HepG2 (cell line): ENCODE data around the gene CASP3. TPM values are rescaled to one million over a fixed set of nuclear protein-coding genes. Genes with fewer than 3 reads are reported as not detected.
A peak's percentile ranks its signal among the peaks of the same experiment; 100 is the strongest.
"Not testable (repeated sequence)": the region's sequence is repeated elsewhere in the genome, so short reads cannot be mapped to it uniquely, and the experiment has no call there.

ENCODE experiments used
- ATAC-seq: fragments of 200-7000 bp; cut with Tn5 transposase; 3 replicates; pipeline ENCODE4 v1.9.1; 2020; ENCODE audit warnings: mild to moderate bottlenecking, moderate library complexity
- BruUV-seq: library from RNA; stranded (reverse); fragments of 400-500 nt; replicated peaks from 2 replicates; lab custom pipeline; 2021; lab: Mats Ljungman, UMichigan
- CTCF ChIA-PET: fragments of 300-600 bp; formaldehyde crosslinking; extraction: SDS; loops from one replicate; lab custom pipeline; 2021; ENCODE audit warnings: low total read pairs, inconsistent platforms, low intra/inter-chr PET ratio; lab: Yijun Ruan, JAX
- POLR2A ChIA-PET: fragments of 350-600 bp; sonication (Branson Sonifier 250); formaldehyde crosslinking; loops from one replicate; lab custom pipeline; 2020; ENCODE audit warnings: antibody characterized with exemption, inconsistent platforms; lab: Yijun Ruan, JAX
- DNase-seq: peaks from one replicate; pipeline ENCODE4 v3.0.0-alpha.2; 2015; ENCODE audit warnings: low spot score
- FAIRE-seq: peaks from 3 replicates; lab custom pipeline; 2011; peaks lifted over from hg19 to GRCh38; lab: Jason Lieb, UNC
- H2AFZ ChIP-seq: one replicate; pipeline ENCODE4 v1.6.1; 2011; ENCODE audit warnings: low read length, inconsistent platforms
- H3K27ac ChIP-seq: fragments of 300-600 bp; 3 replicates; pipeline ENCODE4 v1.8.0; 2011; ENCODE audit warnings: mixed run types, mild to moderate bottlenecking, mixed read lengths, low read length, inconsistent platforms; ENCODE audit not compliant: insufficient read depth; ENCODE audit errors: extremely low read length
- H3K27me3 ChIP-seq, 2 experiments: fragments of 200-600 bp in 1 of 2; 2 replicates in 1 of 2; 3 replicates in 1 of 2; pipeline versions ENCODE4 v1.6.0 to v1.8.0; 2011; ENCODE audit warnings: low read length in 2 of 2, mild to moderate bottlenecking in 2 of 2, moderate library complexity in 2 of 2, inconsistent platforms in 1 of 2; ENCODE audit not compliant: insufficient read depth in 2 of 2, control insufficient read depth in 1 of 2
- H3K36me3 ChIP-seq, 2 experiments: fragments of 200-600 bp in 1 of 2; replicated peaks in 1 of 2; 2 replicates in 1 of 2; 3 replicates in 1 of 2; pipeline versions ENCODE4 v1.5.1 to v1.8.0; 2011; ENCODE audit warnings: low read length in 2 of 2, inconsistent platforms in 1 of 2; ENCODE audit not compliant: insufficient read depth in 2 of 2, control insufficient read depth in 1 of 2
- H3K4me1 ChIP-seq: 2 replicates; pipeline ENCODE4 v1.5.1; 2012; ENCODE audit warnings: low read length, inconsistent platforms; ENCODE audit not compliant: insufficient read depth
- H3K4me2 ChIP-seq: 2 replicates; pipeline ENCODE4 v1.6.0; 2011; ENCODE audit warnings: low read depth, low read length, inconsistent platforms
- H3K4me3 ChIP-seq, 3 experiments: fragments of 200-600 bp in 1 of 3; sonication (generic), shearing (Covaris generic) in 1 of 3; replicated peaks in 1 of 3; 2 replicates each; pipeline ENCODE4 v1.5.1; 2011 to 2016; ENCODE audit warnings: low read length in 3 of 3, inconsistent platforms in 2 of 3, low read depth in 2 of 3, mild to moderate bottlenecking in 2 of 3, control low read depth in 1 of 3, mixed read lengths in 1 of 3; ENCODE audit not compliant: insufficient read depth in 1 of 3
- H3K79me2 ChIP-seq: one replicate; pipeline ENCODE4 v1.6.1; 2011; ENCODE audit warnings: low read length, inconsistent platforms; ENCODE audit not compliant: insufficient read depth
- H3K9ac ChIP-seq: 2 replicates; pipeline ENCODE4 v1.6.0; 2011; ENCODE audit warnings: mild to moderate bottlenecking, low read depth, low read length, inconsistent platforms; ENCODE audit not compliant: insufficient read depth
- H3K9me3 ChIP-seq: 2 replicates; pipeline ENCODE4 v1.5.1; 2012; ENCODE audit warnings: mild to moderate bottlenecking, low read length
- H4K20me1 ChIP-seq: 2 replicates; pipeline ENCODE4 v1.6.0; 2011; ENCODE audit warnings: inconsistent platforms, mild to moderate bottlenecking, low read length, moderate library complexity; ENCODE audit not compliant: insufficient read depth
- REL ChIP-seq: sonication (generic); formaldehyde crosslinking; conservative IDR thresholded peaks from 2 replicates; pipeline ENCODE4 v1.8.0; 2022; ENCODE audit warnings: mild to moderate bottlenecking, missing genetic modification reagents, moderate library complexity
- ZNF121 ChIP-seq: sonication (generic); formaldehyde crosslinking; IDR thresholded peaks from 2 replicates; pipeline ENCODE4 v1.5.0; 2020; ENCODE audit warnings: mild to moderate bottlenecking, missing genetic modification reagents
- ZNF253 ChIP-seq: sonication (generic); formaldehyde crosslinking; IDR thresholded peaks from 2 replicates; pipeline ENCODE4 v1.8.0; 2022; ENCODE audit warnings: mild to moderate bottlenecking, missing genetic modification reagents, borderline replicate concordance
- ZNF441 ChIP-seq: sonication (generic); formaldehyde crosslinking; IDR thresholded peaks from 2 replicates; pipeline ENCODE4 v1.7.0; 2021; ENCODE audit warnings: missing genetic modification reagents, borderline replicate concordance
- WGBS: methylation state at CpG from one replicate; pipeline ENCODE4 v1.1.6; 2017; ENCODE audit warnings: low lambda C conversion rate; 5-methylcytosine and 5-hydroxymethylcytosine counted together
- in situ Hi-C: cut with HindIII; loops from 2 replicates; pipeline ENCODE4 v1.10.0; 2017; ENCODE audit warnings: low pct_unique_long_range_greater_than_20kb; ENCODE audit not compliant: extremely low pct_ligation_motif_present
- intact Hi-C: fragments of 100-400 bp; cut with micrococcal nuclease; formaldehyde crosslinking; loops from one replicate; pipeline ENCODE4 v1.10.0; 2022; ENCODE audit not compliant: unreplicated experiment
- polyA plus RNA-seq, 8 experiments: library from polyadenylated mRNA; depleted of rRNA in 3 of 8; stranded (reverse) in 7 of 8; unstranded in 1 of 8; fragments of >200 nt; fragmentation: Illumina TruSeq in 4 of 8; extraction: Trizol in 4 of 8; gene quantifications; 2 replicates each; pipeline versions ENCODE4 v1.2.1 to v1.2.3, GENCODE V29; 2011 to 2016; ENCODE audit warnings: low read depth in 4 of 8, missing spikeins in 1 of 8, mixed read lengths in 1 of 8; ENCODE audit not compliant: insufficient read depth in 1 of 8
- total RNA-seq, 5 experiments: library from RNA; depleted of rRNA; stranded (reverse); fragments of >200 nt; fragmentation: Illumina TruSeq; extraction: Trizol; gene quantifications; 2 replicates each; pipeline ENCODE4 v1.2.3, GENCODE V29; 2016; ENCODE audit warnings: low read depth in 1 of 5

Gene CASP3
- total and polyA plus RNA-seq, 2 of the 13 experiments (the other 11 are each of a cell fraction or from before 2014, with no cell fraction given), result 26.0 to 77.8 TPM

- H3K4me3 ChIP-seq, H3K79me2 ChIP-seq, in situ Hi-C loops, H2AFZ ChIP-seq, H3K36me3 ChIP-seq, H3K4me2 ChIP-seq, ATAC-seq, BruUV-seq, H3K27ac ChIP-seq, intact Hi-C loops, H3K27me3 ChIP-seq, H4K20me1 ChIP-seq, POLR2A ChIA-PET, H3K9ac ChIP-seq, FAIRE-seq, CTCF ChIA-PET, DNase-seq: not testable (repeated sequence)
- Histone ChIP-seq H3K9me3 (peaks cover 18% of the 10 kb centered on the region), H3K4me1 (peaks cover 48% of the 10 kb centered on the region)
- 98% methylated on average over 2 of the region's 2 CpGs for WGBS
- peak; percentile 62 for TF ChIP-seq ZNF121 (CRISPR knock-in tag)
Observed at GRCh38 chr4:184616168-184616567, 33.1 kb downstream of the CASP3 start.

GRCh38 chr4:184614509-184614908, 34.7 kb downstream of the CASP3 start:
- Histone ChIP-seq H3K27ac (no peak overlapping the region), H3K4me2 (no peak overlapping the region), H3K79me2 (no peaks in the 10 kb centered on the region), H3K9me3 (peaks cover 18% of the 10 kb centered on the region), H3K27me3 (no peaks in the 10 kb centered on the region), H2AFZ (no peak overlapping the region), H3K9ac (no peak overlapping the region), H3K36me3 (no peaks in the 10 kb centered on the region), H4K20me1 (no peaks in the 10 kb centered on the region), H3K4me1 (peaks cover 50% of the 10 kb centered on the region), H3K4me3 (no peak overlapping the region)
- no peak for FAIRE-seq
- DNase-seq, result no peak
- in situ Hi-C loops, result no loop called here
- no TSS peak for BruUV-seq
- intact Hi-C loops, result loop anchor here (5.0 kb wide), 1 partner anchor 67 kb away; no protein-coding TSS in a partner anchor
- POLR2A ChIA-PET, result no interaction called here
- TF ChIP-seq REL (no peak), ZNF441 (CRISPR knock-in tag) (no peak), ZNF253 (CRISPR knock-in tag) (peak; percentile 98)
- ATAC-seq, result no peak
- CTCF ChIA-PET, result no interaction called here
- WGBS, result 90% methylated on average over 3 of the region's 3 CpGs
